HepG2 (cell line): ENCODE data around the gene VPREB3. TPM values are rescaled to one million over a fixed set of nuclear protein-coding genes. Genes with fewer than 3 reads are reported as not detected.
A peak's percentile ranks its signal among the peaks of the same experiment; 100 is the strongest.

ENCODE experiments used
- EP300 ChIP-seq, 3 experiments: sonication (generic) in 1 of 3; formaldehyde crosslinking in 1 of 3; IDR thresholded peaks; 2 replicates each; pipeline versions ENCODE4 v1.5.1 to v1.6.1; 2011 to 2020; ENCODE audit warnings: low read depth in 2 of 3, low read length in 2 of 3, borderline replicate concordance in 1 of 3, improper control_type of control experiment in 1 of 3, mild to moderate bottlenecking in 1 of 3, missing genetic modification reagents in 1 of 3, moderate library complexity in 1 of 3
- HDAC2 ChIP-seq: sonication (generic); formaldehyde crosslinking; IDR thresholded peaks from 2 replicates; pipeline ENCODE4 v1.4.0; 2020; ENCODE audit warnings: missing genetic modification reagents
- HMG20A ChIP-seq: IDR thresholded peaks from 2 replicates; pipeline ENCODE4 v1.6.1; 2016; ENCODE audit warnings: borderline replicate concordance
- HNF4G ChIP-seq, 2 experiments: sonication (generic) in 1 of 2; formaldehyde crosslinking in 1 of 2; IDR thresholded peaks; 2 replicates each; pipeline versions ENCODE4 v1.4.0 to v1.6.1; 2011 to 2020; ENCODE audit warnings: borderline replicate concordance in 2 of 2, low read depth in 2 of 2, mild to moderate bottlenecking in 2 of 2, low read length in 1 of 2, missing genetic modification reagents in 1 of 2, moderate library complexity in 1 of 2
- HOXA3 ChIP-seq: sonication (generic); formaldehyde crosslinking; IDR thresholded peaks from 2 replicates; pipeline ENCODE4 v1.5.0; 2020; ENCODE audit warnings: missing genetic modification reagents
- IRF2 ChIP-seq: IDR thresholded peaks from 2 replicates; pipeline ENCODE4 v1.6.1; 2018; ENCODE audit warnings: missing genetic modification reagents, missing compliant biosample characterization
- MIER2 ChIP-seq: IDR thresholded peaks from 2 replicates; pipeline ENCODE4 v1.6.1; 2016; ENCODE audit warnings: missing biosample characterization, missing genetic modification reagents
- MTF2 ChIP-seq: sonication (generic); formaldehyde crosslinking; IDR thresholded peaks from 2 replicates; pipeline ENCODE4 v1.5.0; 2020; ENCODE audit warnings: missing genetic modification reagents, borderline replicate concordance
- POLR2A ChIP-seq, 2 experiments: IDR thresholded peaks; 2 replicates each; pipeline ENCODE4 v1.6.1; 2011; ENCODE audit warnings: low read depth in 2 of 2, low read length in 2 of 2, mild to moderate bottlenecking in 1 of 2, moderate library complexity in 1 of 2; ENCODE audit not compliant: insufficient read depth in 1 of 2
- SALL1 ChIP-seq: sonication (generic); formaldehyde crosslinking; IDR thresholded peaks from 2 replicates; pipeline ENCODE4 v1.8.0; 2022; ENCODE audit warnings: mild to moderate bottlenecking, missing genetic modification reagents
- SRSF1 ChIP-seq: fragments of 200-400 bp; formaldehyde crosslinking; optimal IDR thresholded peaks from 2 replicates; pipeline ENCODE3; 2017; ENCODE audit warnings: mild to moderate bottlenecking, low read depth, low read length, moderate library complexity
- TAF15 ChIP-seq: fragments of 200-400 bp; formaldehyde crosslinking; IDR thresholded peaks from one replicate; pipeline ENCODE4 v1.6.1; 2018; ENCODE audit warnings: mild to moderate bottlenecking, low read depth, low read length; ENCODE audit not compliant: poor library complexity, severe bottlenecking
- ZBTB20 ChIP-seq: sonication (generic); formaldehyde crosslinking; IDR thresholded peaks from 2 replicates; pipeline ENCODE4 v1.8.1; 2023; ENCODE audit warnings: missing genetic modification reagents, low read depth, mild to moderate bottlenecking, borderline replicate concordance
- ZFP1 ChIP-seq: IDR thresholded peaks from 2 replicates; pipeline ENCODE4 v1.6.1; 2016
- ZFX ChIP-seq: sonication (generic); formaldehyde crosslinking; IDR thresholded peaks from 2 replicates; pipeline ENCODE4 v1.4.0; 2020; ENCODE audit warnings: mild to moderate bottlenecking, low read depth, missing genetic modification reagents, moderate library complexity
- ZNF224 ChIP-seq: sonication (generic); formaldehyde crosslinking; IDR thresholded peaks from 2 replicates; pipeline ENCODE4 v1.5.0; 2020; ENCODE audit warnings: mild to moderate bottlenecking, missing genetic modification reagents
- ZNF557 ChIP-seq: sonication (generic); formaldehyde crosslinking; IDR thresholded peaks from 2 replicates; pipeline ENCODE4 v1.4.0; 2020; ENCODE audit warnings: missing genetic modification reagents
- ZNF644 ChIP-seq: IDR thresholded peaks from 2 replicates; pipeline ENCODE4 v1.6.1; 2016; ENCODE audit warnings: low read depth
- polyA plus RNA-seq, 8 experiments: library from polyadenylated mRNA; depleted of rRNA in 3 of 8; stranded (reverse) in 7 of 8; unstranded in 1 of 8; fragments of >200 nt; fragmentation: Illumina TruSeq in 4 of 8; extraction: Trizol in 4 of 8; gene quantifications; 2 replicates each; pipeline versions ENCODE4 v1.2.1 to v1.2.3, GENCODE V29; 2011 to 2016; ENCODE audit warnings: low read depth in 4 of 8, missing spikeins in 1 of 8, mixed read lengths in 1 of 8; ENCODE audit not compliant: insufficient read depth in 1 of 8
- total RNA-seq, 5 experiments: library from RNA; depleted of rRNA; stranded (reverse); fragments of >200 nt; fragmentation: Illumina TruSeq; extraction: Trizol; gene quantifications; 2 replicates each; pipeline ENCODE4 v1.2.3, GENCODE V29; 2016; ENCODE audit warnings: low read depth in 1 of 5
- TF ChIP-seq, protein P1 (sequence below): sonication (generic); formaldehyde crosslinking; conservative IDR thresholded peaks from 2 replicates; pipeline ENCODE4 v1.4.0; 2020; ENCODE audit warnings: mild to moderate bottlenecking, missing genetic modification reagents, moderate library complexity
- TF ChIP-seq, protein P2 (sequence below): sonication (generic); formaldehyde crosslinking; IDR thresholded peaks from 2 replicates; pipeline ENCODE4 v1.8.1; 2023; ENCODE audit warnings: missing genetic modification reagents, mild to moderate bottlenecking, borderline replicate concordance
- TF ChIP-seq, protein P3 (sequence below): sonication (generic); formaldehyde crosslinking; IDR thresholded peaks from 2 replicates; pipeline ENCODE4 v1.4.0; 2020; ENCODE audit warnings: mild to moderate bottlenecking, missing genetic modification reagents
- TF ChIP-seq, protein P4 (sequence below): sonication (generic); formaldehyde crosslinking; IDR thresholded peaks from 2 replicates; pipeline ENCODE4 v1.4.0; 2020; ENCODE audit warnings: missing genetic modification reagents
- TF ChIP-seq, protein P5 (sequence below): IDR thresholded peaks from 2 replicates; pipeline ENCODE4 v1.6.1; 2016; ENCODE audit warnings: missing genetic modification reagents, missing compliant biosample characterization

Gene VPREB3
- total and polyA plus RNA-seq, 2 of the 13 experiments (the other 11 are each of a cell fraction or from before 2014, with no cell fraction given), result 0.22 TPM; not detected in 1

DNA sequence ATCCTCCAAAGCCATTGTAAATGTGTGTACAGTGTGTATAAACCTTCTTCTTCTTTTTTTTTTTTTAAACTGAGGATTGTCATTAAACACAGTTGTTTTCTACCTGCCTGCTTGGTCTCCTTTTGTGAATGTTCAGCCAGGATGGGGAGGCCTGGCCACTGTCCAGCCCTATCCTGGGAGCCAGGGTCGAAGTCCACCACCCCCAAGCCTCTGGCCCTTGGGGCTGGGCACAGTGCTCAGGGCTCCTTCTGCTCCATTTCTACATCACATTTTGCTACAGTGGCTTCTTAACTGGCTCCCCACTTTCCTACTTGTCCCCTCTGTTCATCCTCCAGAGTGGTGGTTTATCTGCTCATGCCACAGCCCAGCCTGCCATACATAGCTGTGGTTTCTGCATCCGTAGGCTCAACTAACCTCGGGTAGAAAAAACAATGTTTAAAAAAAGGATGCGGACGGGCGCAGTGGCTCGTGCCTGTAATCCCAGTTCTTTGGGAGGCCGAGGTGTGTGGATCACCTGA lies 30.0 kb upstream of the VPREB3 start (continued):
- TF ChIP-seq ZFX (CRISPR knock-in tag) (peak; percentile 65), HOXA3 (CRISPR knock-in tag) (0 out of 2 replicates have a peak, but pooled peaks have one; percentile 32), HNF4G (IDR thresholded peaks at IDR 0.05; ENCODE audit: borderline replicate concordance, low read depth, low read length) (peak; percentile 85), HNF4G (CRISPR knock-in tag; IDR thresholded peaks at IDR 0.05; ENCODE audit: borderline replicate concordance, low read depth) (peak; percentile 41; the same call in 1 of the 2 replicates), ZBTB20 (no peak), POLR2A (IDR thresholded peaks at IDR 0.05; ENCODE audit: insufficient read depth in 1 of 2, low read depth in 2 of 2, low read length in 2 of 2) (no peak), HMG20A (CRISPR knock-in tag) (peak; percentile 40; the same call in 1 of the 2 replicates), HDAC2 (CRISPR knock-in tag) (peak; percentile 39; the same call in 1 of the 2 replicates), ZNF224 (0 out of 2 replicates have a peak, but pooled peaks have one; percentile 37), MIER2 (0 out of 2 replicates have a peak, but pooled peaks have one; percentile 39), EP300 (IDR thresholded peaks at IDR 0.05; ENCODE audit: low read depth in 2 of 2, low read length in 2 of 2) (0 out of 4 replicates have a peak, but pooled peaks of 1 of the 2 experiments have one; percentile 11), EP300 (CRISPR knock-in tag; IDR thresholded peaks at IDR 0.05; ENCODE audit: borderline replicate concordance) (no peak), SALL1 (peak; percentile 29), MTF2 (CRISPR knock-in tag) (no peak), ZFP1 (CRISPR knock-in tag) (0 out of 2 replicates have a peak, but pooled peaks have one; percentile 54), TAF15 (no peak), ZNF644 (0 out of 2 replicates have a peak, but pooled peaks have one; percentile 62), ZNF557 (CRISPR knock-in tag) (no peak), SRSF1 (no peak), IRF2 (CRISPR knock-in tag) (peak; percentile 18; the same call in 1 of the 2 replicates)
- TF ChIP-seq, protein P1, sequence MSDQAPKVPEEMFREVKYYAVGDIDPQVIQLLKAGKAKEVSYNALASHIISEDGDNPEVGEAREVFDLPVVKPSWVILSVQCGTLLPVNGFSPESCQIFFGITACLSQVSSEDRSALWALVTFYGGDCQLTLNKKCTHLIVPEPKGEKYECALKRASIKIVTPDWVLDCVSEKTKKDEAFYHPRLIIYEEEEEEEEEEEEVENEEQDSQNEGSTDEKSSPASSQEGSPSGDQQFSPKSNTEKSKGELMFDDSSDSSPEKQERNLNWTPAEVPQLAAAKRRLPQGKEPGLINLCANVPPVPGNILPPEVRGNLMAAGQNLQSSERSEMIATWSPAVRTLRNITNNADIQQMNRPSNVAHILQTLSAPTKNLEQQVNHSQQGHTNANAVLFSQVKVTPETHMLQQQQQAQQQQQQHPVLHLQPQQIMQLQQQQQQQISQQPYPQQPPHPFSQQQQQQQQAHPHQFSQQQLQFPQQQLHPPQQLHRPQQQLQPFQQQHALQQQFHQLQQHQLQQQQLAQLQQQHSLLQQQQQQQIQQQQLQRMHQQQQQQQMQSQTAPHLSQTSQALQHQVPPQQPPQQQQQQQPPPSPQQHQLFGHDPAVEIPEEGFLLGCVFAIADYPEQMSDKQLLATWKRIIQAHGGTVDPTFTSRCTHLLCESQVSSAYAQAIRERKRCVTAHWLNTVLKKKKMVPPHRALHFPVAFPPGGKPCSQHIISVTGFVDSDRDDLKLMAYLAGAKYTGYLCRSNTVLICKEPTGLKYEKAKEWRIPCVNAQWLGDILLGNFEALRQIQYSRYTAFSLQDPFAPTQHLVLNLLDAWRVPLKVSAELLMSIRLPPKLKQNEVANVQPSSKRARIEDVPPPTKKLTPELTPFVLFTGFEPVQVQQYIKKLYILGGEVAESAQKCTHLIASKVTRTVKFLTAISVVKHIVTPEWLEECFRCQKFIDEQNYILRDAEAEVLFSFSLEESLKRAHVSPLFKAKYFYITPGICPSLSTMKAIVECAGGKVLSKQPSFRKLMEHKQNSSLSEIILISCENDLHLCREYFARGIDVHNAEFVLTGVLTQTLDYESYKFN (CRISPR knock-in tag), result peak; percentile 73
- TF ChIP-seq, protein P2, sequence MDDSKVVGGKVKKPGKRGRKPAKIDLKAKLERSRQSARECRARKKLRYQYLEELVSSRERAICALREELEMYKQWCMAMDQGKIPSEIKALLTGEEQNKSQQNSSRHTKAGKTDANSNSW (CRISPR knock-in tag), result 0 out of 2 replicates have a peak, but pooled peaks have one; percentile 9
- TF ChIP-seq, protein P3, sequence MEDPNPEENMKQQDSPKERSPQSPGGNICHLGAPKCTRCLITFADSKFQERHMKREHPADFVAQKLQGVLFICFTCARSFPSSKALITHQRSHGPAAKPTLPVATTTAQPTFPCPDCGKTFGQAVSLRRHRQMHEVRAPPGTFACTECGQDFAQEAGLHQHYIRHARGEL (CRISPR knock-in tag), result no peak
- TF ChIP-seq, protein P4, sequence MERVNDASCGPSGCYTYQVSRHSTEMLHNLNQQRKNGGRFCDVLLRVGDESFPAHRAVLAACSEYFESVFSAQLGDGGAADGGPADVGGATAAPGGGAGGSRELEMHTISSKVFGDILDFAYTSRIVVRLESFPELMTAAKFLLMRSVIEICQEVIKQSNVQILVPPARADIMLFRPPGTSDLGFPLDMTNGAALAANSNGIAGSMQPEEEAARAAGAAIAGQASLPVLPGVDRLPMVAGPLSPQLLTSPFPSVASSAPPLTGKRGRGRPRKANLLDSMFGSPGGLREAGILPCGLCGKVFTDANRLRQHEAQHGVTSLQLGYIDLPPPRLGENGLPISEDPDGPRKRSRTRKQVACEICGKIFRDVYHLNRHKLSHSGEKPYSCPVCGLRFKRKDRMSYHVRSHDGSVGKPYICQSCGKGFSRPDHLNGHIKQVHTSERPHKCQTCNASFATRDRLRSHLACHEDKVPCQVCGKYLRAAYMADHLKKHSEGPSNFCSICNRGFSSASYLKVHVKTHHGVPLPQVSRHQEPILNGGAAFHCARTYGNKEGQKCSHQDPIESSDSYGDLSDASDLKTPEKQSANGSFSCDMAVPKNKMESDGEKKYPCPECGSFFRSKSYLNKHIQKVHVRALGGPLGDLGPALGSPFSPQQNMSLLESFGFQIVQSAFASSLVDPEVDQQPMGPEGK (CRISPR knock-in tag), result peak; percentile 81
- TF ChIP-seq, protein P5, sequence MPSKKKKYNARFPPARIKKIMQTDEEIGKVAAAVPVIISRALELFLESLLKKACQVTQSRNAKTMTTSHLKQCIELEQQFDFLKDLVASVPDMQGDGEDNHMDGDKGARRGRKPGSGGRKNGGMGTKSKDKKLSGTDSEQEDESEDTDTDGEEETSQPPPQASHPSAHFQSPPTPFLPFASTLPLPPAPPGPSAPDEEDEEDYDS (CRISPR knock-in tag), result peak; percentile 11; the same call in 1 of the 2 replicates
